Tibial artery (tissue), 4 donors: ENCODE data around the gene UBE2L5.

Source experiments
- DNase-seq, 2 donors: peaks; one replicate each; pipeline ENCODE4 v3.0.0-alpha.2; 2019
- H3K27ac ChIP-seq, 2 donors: fragments of 200-600 bp; sonication (generic) in 1 of 2; 1 replicate in 1 of 2; 2 replicates in 1 of 2; pipeline ENCODE4 v1.5.1; 2018 to 2019; ENCODE audit warnings: mild to moderate bottlenecking in 1 of 2
- H3K27me3 ChIP-seq, 2 donors: fragments of 200-600 bp; sonication (generic) in 1 of 2; one replicate each; pipeline versions ENCODE4 v1.5.1 to v1.6.0; 2016 to 2019
- H3K36me3 ChIP-seq, 3 donors: fragments of 200-600 bp; sonication (generic) in 2 of 3; one replicate each; pipeline ENCODE4 v1.5.1; 2016 to 2019; ENCODE audit warnings: mild to moderate bottlenecking in 2 of 3
- H3K4me1 ChIP-seq, 4 donors: fragments of 200-600 bp; sonication (generic) in 2 of 4; 1 replicate in 3 of 4; 2 replicates in 1 of 4; pipeline ENCODE4 v1.5.1; 2016 to 2019
- H3K4me3 ChIP-seq, 2 donors: fragments of 200-600 bp; sonication (generic) in 1 of 2; 1 replicate in 1 of 2; 2 replicates in 1 of 2; pipeline ENCODE4 v1.5.1; 2018 to 2019; ENCODE audit warnings: mild to moderate bottlenecking in 2 of 2
- H3K9me3 ChIP-seq, 3 donors: fragments of 200-600 bp; sonication (generic) in 1 of 3; one replicate each; pipeline ENCODE4 v1.5.1; 2016 to 2019
- CTCF ChIP-seq, 2 experiments: fragments of 200-600 bp in 1 of 2; fragments of 450-650 bp in 1 of 2; IDR thresholded peaks; one replicate each; pipeline ENCODE4 v1.5.1; 2017 to 2019; ENCODE audit warnings: antibody characterized with exemption in 2 of 2, mild to moderate bottlenecking in 1 of 2, moderate library complexity in 1 of 2
- intact Hi-C: fragments of 100-400 bp; cut with DNase I; formaldehyde crosslinking; loops from one replicate; pipeline ENCODE4 v1.15.0; 2023; ENCODE audit warnings: low total_unique reads

UBE2L5 gene

GRCh38 chr13:30473675-30474074 is 51.4 kb downstream of the UBE2L5 start:
- no peaks in the 10 kb centered on the region for H3K9me3 ChIP-seq
- H3K27ac ChIP-seq: no peak overlapping the region
- DNase-seq: no peak
- intact Hi-C loops: loop anchor here (5.0 kb wide), 1 partner anchor 329 kb away; no protein-coding TSS in a partner anchor
- H3K4me3 ChIP-seq: no peak overlapping the region
- H3K4me1 ChIP-seq: no peaks in the 10 kb centered on the region
- H3K36me3 ChIP-seq: no peaks in the 10 kb centered on the region
- no peak for TF ChIP-seq CTCF (IDR thresholded peaks at IDR 0.05)
- no peaks in the 10 kb centered on the region for H3K27me3 ChIP-seq

- no peak for DNase-seq
- no peak overlapping the region for H3K27ac ChIP-seq
- intact Hi-C loops: no loop called here
- no peaks in the 10 kb centered on the region for H3K36me3 ChIP-seq
- TF ChIP-seq CTCF (IDR thresholded peaks at IDR 0.05): no peak
- H3K27me3 ChIP-seq: no peaks in the 10 kb centered on the region
- no peaks in the 10 kb centered on the region for H3K9me3 ChIP-seq
- H3K4me3 ChIP-seq: no peak overlapping the region
- H3K4me1 ChIP-seq: no peaks in the 10 kb centered on the region
Measured at GRCh38 chr13:30477346-30478195, 55.3 kb downstream of the UBE2L5 start.
